ENCODE results near the gene HRCT1. TPM values are rescaled to one million over a fixed set of nuclear protein-coding genes. Genes with fewer than 3 reads are reported as not detected.

The HRCT1 gene
- total and polyA plus RNA-seq, 2 experiments from 2014 or later, result not detected

GRCh38 chr9:35948451-35948850 lies 42.4 kb downstream of the HRCT1 start:
- Histone ChIP-seq H3K79me2 (replicated peaks; ENCODE audit: insufficient read depth) (no peaks in the 10 kb centered on the region), H4K20me1 (replicated peaks; ENCODE audit: insufficient read depth) (no peaks in the 10 kb centered on the region), H3K4me1 (ENCODE audit: insufficient read depth) (no peaks in the 10 kb centered on the region), H3K27me3 (ENCODE audit: insufficient read depth) (peaks cover 17% of the 10 kb centered on the region), H3K36me3 (ENCODE audit: insufficient read depth) (no peaks in the 10 kb centered on the region), H3K9me2 (ENCODE audit: insufficient read depth) (peaks cover 6% of the 10 kb centered on the region), H3K4me2 (no peak overlapping the region), H2AFZ (no peak overlapping the region), H3K4me3 (no peak overlapping the region), H3K27ac (ENCODE audit: low read depth) (no peak overlapping the region), H3F3A (replicated peaks; ENCODE audit: low read depth) (no peaks in the 10 kb centered on the region)
- DNase-seq (ENCODE audit: low spot score) (no peak), ATAC-seq (no peak)
- TF ChIP-seq POLR2AphosphoS5 (IDR thresholded peaks at IDR 0.05; ENCODE audit: low read depth) (no peak), ZNF462 (CRISPR knock-in tag; IDR thresholded peaks at IDR 0.05) (no peak), EZH2 (IDR thresholded peaks at IDR 0.05; ENCODE audit: low read depth, unreplicated experiment) (no peak), EZH2phosphoT487 (IDR thresholded peaks at IDR 0.05; ENCODE audit: unreplicated experiment) (no peak), CREB1 (CRISPR knock-in tag; IDR thresholded peaks at IDR 0.05; ENCODE audit: low read depth) (no peak), JUNB (IDR thresholded peaks at IDR 0.05; ENCODE audit: unreplicated experiment) (no peak), ZNF114 (CRISPR knock-in tag; IDR thresholded peaks at IDR 0.05) (no peak), NANOG (IDR thresholded peaks at IDR 0.05; ENCODE audit: borderline replicate concordance) (no peak), ZNF331 (CRISPR knock-in tag; IDR thresholded peaks at IDR 0.05; ENCODE audit: low read depth) (no peak), STAT1 (IDR thresholded peaks at IDR 0.05; ENCODE audit: unreplicated experiment) (no peak)
- TF ChIP-seq, protein P1, sequence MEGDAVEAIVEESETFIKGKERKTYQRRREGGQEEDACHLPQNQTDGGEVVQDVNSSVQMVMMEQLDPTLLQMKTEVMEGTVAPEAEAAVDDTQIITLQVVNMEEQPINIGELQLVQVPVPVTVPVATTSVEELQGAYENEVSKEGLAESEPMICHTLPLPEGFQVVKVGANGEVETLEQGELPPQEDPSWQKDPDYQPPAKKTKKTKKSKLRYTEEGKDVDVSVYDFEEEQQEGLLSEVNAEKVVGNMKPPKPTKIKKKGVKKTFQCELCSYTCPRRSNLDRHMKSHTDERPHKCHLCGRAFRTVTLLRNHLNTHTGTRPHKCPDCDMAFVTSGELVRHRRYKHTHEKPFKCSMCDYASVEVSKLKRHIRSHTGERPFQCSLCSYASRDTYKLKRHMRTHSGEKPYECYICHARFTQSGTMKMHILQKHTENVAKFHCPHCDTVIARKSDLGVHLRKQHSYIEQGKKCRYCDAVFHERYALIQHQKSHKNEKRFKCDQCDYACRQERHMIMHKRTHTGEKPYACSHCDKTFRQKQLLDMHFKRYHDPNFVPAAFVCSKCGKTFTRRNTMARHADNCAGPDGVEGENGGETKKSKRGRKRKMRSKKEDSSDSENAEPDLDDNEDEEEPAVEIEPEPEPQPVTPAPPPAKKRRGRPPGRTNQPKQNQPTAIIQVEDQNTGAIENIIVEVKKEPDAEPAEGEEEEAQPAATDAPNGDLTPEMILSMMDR (conservative IDR thresholded peaks at IDR 0.05; ENCODE audit: low read depth in 2 of 2), result no peak
- TF ChIP-seq, protein P2, sequence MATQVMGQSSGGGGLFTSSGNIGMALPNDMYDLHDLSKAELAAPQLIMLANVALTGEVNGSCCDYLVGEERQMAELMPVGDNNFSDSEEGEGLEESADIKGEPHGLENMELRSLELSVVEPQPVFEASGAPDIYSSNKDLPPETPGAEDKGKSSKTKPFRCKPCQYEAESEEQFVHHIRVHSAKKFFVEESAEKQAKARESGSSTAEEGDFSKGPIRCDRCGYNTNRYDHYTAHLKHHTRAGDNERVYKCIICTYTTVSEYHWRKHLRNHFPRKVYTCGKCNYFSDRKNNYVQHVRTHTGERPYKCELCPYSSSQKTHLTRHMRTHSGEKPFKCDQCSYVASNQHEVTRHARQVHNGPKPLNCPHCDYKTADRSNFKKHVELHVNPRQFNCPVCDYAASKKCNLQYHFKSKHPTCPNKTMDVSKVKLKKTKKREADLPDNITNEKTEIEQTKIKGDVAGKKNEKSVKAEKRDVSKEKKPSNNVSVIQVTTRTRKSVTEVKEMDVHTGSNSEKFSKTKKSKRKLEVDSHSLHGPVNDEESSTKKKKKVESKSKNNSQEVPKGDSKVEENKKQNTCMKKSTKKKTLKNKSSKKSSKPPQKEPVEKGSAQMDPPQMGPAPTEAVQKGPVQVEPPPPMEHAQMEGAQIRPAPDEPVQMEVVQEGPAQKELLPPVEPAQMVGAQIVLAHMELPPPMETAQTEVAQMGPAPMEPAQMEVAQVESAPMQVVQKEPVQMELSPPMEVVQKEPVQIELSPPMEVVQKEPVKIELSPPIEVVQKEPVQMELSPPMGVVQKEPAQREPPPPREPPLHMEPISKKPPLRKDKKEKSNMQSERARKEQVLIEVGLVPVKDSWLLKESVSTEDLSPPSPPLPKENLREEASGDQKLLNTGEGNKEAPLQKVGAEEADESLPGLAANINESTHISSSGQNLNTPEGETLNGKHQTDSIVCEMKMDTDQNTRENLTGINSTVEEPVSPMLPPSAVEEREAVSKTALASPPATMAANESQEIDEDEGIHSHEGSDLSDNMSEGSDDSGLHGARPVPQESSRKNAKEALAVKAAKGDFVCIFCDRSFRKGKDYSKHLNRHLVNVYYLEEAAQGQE (IDR thresholded peaks at IDR 0.05; ENCODE audit: unreplicated experiment), result no peak
- TF ChIP-seq, protein P3, sequence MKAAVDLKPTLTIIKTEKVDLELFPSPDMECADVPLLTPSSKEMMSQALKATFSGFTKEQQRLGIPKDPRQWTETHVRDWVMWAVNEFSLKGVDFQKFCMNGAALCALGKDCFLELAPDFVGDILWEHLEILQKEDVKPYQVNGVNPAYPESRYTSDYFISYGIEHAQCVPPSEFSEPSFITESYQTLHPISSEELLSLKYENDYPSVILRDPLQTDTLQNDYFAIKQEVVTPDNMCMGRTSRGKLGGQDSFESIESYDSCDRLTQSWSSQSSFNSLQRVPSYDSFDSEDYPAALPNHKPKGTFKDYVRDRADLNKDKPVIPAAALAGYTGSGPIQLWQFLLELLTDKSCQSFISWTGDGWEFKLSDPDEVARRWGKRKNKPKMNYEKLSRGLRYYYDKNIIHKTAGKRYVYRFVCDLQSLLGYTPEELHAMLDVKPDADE (IDR thresholded peaks at IDR 0.05), result no peak
- H3K4me1 Mint-ChIP-seq, result peaks cover 7% of the 10 kb centered on the region; the same call in 2 of the 3 replicates
- H3K27ac Mint-ChIP-seq, result no peak overlapping the region
- peaks cover 6% of the 10 kb centered on the region; the same call in 2 of the 3 replicates for H3K9me3 Mint-ChIP-seq
- no peak overlapping the region for H3K4me3 Mint-ChIP-seq
- no peaks in the 10 kb centered on the region; the same call in 2 of the 3 replicates for H3K36me3 Mint-ChIP-seq (ENCODE audit: low read depth)
- H3K27me3 Mint-ChIP-seq (ENCODE audit: insufficient read depth, low read depth, poor library complexity), result peaks cover 20% of the 10 kb centered on the region
